ENCODE data around the gene SIM2.

Gene SIM2

GRCh38 chr21:36681117-36681631, 17.7 kb upstream of the SIM2 start:
- TF ChIP-seq, protein P1, sequence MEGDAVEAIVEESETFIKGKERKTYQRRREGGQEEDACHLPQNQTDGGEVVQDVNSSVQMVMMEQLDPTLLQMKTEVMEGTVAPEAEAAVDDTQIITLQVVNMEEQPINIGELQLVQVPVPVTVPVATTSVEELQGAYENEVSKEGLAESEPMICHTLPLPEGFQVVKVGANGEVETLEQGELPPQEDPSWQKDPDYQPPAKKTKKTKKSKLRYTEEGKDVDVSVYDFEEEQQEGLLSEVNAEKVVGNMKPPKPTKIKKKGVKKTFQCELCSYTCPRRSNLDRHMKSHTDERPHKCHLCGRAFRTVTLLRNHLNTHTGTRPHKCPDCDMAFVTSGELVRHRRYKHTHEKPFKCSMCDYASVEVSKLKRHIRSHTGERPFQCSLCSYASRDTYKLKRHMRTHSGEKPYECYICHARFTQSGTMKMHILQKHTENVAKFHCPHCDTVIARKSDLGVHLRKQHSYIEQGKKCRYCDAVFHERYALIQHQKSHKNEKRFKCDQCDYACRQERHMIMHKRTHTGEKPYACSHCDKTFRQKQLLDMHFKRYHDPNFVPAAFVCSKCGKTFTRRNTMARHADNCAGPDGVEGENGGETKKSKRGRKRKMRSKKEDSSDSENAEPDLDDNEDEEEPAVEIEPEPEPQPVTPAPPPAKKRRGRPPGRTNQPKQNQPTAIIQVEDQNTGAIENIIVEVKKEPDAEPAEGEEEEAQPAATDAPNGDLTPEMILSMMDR (IDR thresholded peaks at IDR 0.05) = no peak
- no peaks in the 10 kb centered on the region for H3K4me1 ChIP-seq
- H3K4me2 ChIP-seq (ENCODE audit: low read length) = no peak overlapping the region
- no peak overlapping the region for H3K9ac ChIP-seq
- no peaks in the 10 kb centered on the region for H3K79me2 ChIP-seq
- no peaks in the 10 kb centered on the region for H3K9me3 ChIP-seq (ENCODE audit: control insufficient read depth, low read length)
- no peak overlapping the region for H3K4me3 ChIP-seq (ENCODE audit: low read depth, low read length)
- H3K27ac ChIP-seq = no peak overlapping the region
- H2AFZ ChIP-seq = no peak overlapping the region
- H3K36me3 ChIP-seq (ENCODE audit: control insufficient read depth, insufficient read depth, low read length) = no peaks in the 10 kb centered on the region
- H3K27me3 ChIP-seq (ENCODE audit: control insufficient read depth, insufficient read depth, low read length) = no peaks in the 10 kb centered on the region

DNA sequence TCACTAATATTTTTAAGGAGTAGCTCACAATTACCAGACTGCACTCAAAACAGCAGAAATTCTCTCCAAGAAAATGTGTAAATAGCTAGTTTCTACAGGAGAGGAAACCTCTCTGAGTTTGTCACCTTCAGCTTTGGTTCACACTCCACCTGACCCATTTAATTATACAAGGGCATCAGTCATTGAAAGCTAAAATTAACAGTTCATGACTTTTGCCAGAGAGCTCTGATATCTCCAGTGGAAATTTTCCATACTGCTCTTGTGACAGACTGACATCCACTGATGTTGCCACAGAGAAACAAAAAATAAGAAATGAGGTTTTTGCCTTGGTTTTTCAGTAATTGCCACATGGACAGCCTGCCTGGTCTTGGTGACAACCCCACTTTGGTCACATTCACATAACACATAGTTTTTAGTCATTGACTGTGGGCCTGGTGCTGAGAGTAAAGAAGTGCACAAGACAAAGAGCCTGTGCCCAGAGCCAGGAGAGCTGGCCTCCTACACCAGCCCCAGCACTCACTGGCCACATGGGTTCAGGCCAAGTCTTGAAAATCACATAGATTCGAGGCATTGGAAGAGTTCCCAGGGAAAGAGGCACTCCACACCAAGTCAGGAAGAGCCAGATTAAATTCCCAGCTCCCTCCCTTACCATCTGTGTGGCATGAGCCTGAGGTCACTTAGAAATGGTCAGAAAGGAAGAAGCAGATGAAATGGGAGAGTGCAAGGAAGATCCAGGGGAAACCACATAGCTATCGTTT, 13.8 kb upstream of the SIM2 start:
- Histone ChIP-seq H3K27me3 (ENCODE audit: control insufficient read depth, insufficient read depth, low read length) (no peaks in the 10 kb centered on the region), H3K36me3 (ENCODE audit: control insufficient read depth, insufficient read depth, low read length) (no peaks in the 10 kb centered on the region), H3K4me1 (no peaks in the 10 kb centered on the region), H3K9me3 (ENCODE audit: control insufficient read depth, low read length) (no peaks in the 10 kb centered on the region), H3K4me3 (ENCODE audit: low read depth, low read length) (no peak overlapping the region), H3K4me2 (ENCODE audit: low read length) (no peak overlapping the region), H3K27ac (no peak overlapping the region), H3K79me2 (no peaks in the 10 kb centered on the region), H2AFZ (no peak overlapping the region), H3K9ac (no peak overlapping the region)
- TF ChIP-seq, protein P1 (IDR thresholded peaks at IDR 0.05) = no peak

GRCh38 chr21:36686955-36687354, 12.0 kb upstream of the SIM2 start:
- no peak overlapping the region for H3K9ac ChIP-seq
- TF ChIP-seq, protein P1 (IDR thresholded peaks at IDR 0.05) = no peak
- H3K4me2 ChIP-seq (ENCODE audit: low read length) = no peak overlapping the region
- no peak overlapping the region for H3K4me3 ChIP-seq (ENCODE audit: low read depth, low read length)
- H3K27me3 ChIP-seq (ENCODE audit: control insufficient read depth, insufficient read depth, low read length) = no peaks in the 10 kb centered on the region
- H3K4me1 ChIP-seq = no peaks in the 10 kb centered on the region
- H3K9me3 ChIP-seq (ENCODE audit: control insufficient read depth, low read length) = no peaks in the 10 kb centered on the region
- no peak overlapping the region for H2AFZ ChIP-seq
- H3K79me2 ChIP-seq = no peaks in the 10 kb centered on the region
- H3K27ac ChIP-seq = no peak overlapping the region
- no peaks in the 10 kb centered on the region for H3K36me3 ChIP-seq (ENCODE audit: control insufficient read depth, insufficient read depth, low read length)

- Histone ChIP-seq H3K4me1 (no peaks in the 10 kb centered on the region), H3K79me2 (no peaks in the 10 kb centered on the region), H3K27me3 (ENCODE audit: control insufficient read depth, insufficient read depth, low read length) (no peaks in the 10 kb centered on the region), H3K4me3 (ENCODE audit: low read depth, low read length) (no peak overlapping the region), H2AFZ (no peak overlapping the region), H3K27ac (no peak overlapping the region), H3K9me3 (ENCODE audit: control insufficient read depth, low read length) (no peaks in the 10 kb centered on the region), H3K4me2 (ENCODE audit: low read length) (no peak overlapping the region), H3K36me3 (ENCODE audit: control insufficient read depth, insufficient read depth, low read length) (no peaks in the 10 kb centered on the region), H3K9ac (no peak overlapping the region)
- TF ChIP-seq, protein P1 (IDR thresholded peaks at IDR 0.05) = no peak
Observed at GRCh38 chr21:36688324-36688723, 10.6 kb upstream of the SIM2 start.

DNA sequence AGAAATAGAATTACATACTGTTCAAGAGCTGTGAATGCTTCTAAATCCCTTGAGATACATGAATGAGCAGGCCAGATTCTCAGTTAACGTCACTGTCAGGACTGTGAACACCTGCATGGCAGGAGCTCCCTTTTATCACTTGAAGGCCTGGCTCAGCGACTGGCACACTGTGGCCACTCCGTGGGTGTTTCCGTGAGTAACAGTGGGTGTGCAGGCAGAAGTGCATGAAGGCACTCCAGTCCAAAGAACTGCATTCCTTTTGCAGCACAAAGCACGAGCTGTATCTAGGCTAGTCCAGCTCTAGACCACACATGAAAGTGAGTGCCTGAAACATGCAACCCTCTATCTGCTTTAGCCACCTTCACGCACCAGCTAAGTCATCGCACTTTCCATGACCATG, 9.6 kb upstream of the SIM2 start:
- no peaks in the 10 kb centered on the region for H3K4me1 ChIP-seq
- no peaks in the 10 kb centered on the region for H3K79me2 ChIP-seq
- no peak overlapping the region for H2AFZ ChIP-seq
- H3K9ac ChIP-seq = no peak overlapping the region
- no peak overlapping the region for H3K4me3 ChIP-seq (ENCODE audit: low read depth, low read length)
- no peak overlapping the region for H3K4me2 ChIP-seq (ENCODE audit: low read length)
- peaks cover 1% of the 10 kb centered on the region for H3K27me3 ChIP-seq (ENCODE audit: control insufficient read depth, insufficient read depth, low read length)
- H3K36me3 ChIP-seq (ENCODE audit: control insufficient read depth, insufficient read depth, low read length) = no peaks in the 10 kb centered on the region
- no peaks in the 10 kb centered on the region for H3K9me3 ChIP-seq (ENCODE audit: control insufficient read depth, low read length)
- H3K27ac ChIP-seq = no peak overlapping the region
- TF ChIP-seq, protein P1 (IDR thresholded peaks at IDR 0.05) = no peak

All from parathyroid adenoma (tissue), 2 donors.